Suppressor macrophage (primary cell): Measurements from ENCODE around the gene LIPE.

Experiments
- DNase-seq, 4 experiments: peaks; one replicate each; pipeline ENCODE4 v3.0.0-alpha.2; 2020 to 2022

Gene LIPE

DNA sequence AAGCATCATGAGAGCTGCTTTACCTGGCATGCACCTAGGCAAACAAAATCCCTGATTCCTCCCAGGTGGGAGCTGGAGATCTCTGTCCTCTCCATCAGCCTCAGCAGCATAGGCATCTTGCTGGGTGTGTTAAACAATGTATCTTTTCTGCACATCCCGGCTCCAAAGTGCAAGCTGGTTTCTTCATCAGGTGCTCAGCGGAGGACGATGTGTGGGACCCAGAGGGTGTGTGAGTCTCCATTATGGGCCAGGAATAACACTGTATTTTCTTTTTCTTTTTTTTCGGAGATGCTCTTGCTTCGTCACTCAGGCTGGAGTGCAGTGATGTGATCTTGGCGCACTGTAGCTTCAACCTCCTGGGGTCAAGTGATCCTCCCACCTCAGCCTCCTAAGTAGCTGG lies 47.0 kb downstream of the LIPE start:
- DNase-seq, result no peak

DNA sequence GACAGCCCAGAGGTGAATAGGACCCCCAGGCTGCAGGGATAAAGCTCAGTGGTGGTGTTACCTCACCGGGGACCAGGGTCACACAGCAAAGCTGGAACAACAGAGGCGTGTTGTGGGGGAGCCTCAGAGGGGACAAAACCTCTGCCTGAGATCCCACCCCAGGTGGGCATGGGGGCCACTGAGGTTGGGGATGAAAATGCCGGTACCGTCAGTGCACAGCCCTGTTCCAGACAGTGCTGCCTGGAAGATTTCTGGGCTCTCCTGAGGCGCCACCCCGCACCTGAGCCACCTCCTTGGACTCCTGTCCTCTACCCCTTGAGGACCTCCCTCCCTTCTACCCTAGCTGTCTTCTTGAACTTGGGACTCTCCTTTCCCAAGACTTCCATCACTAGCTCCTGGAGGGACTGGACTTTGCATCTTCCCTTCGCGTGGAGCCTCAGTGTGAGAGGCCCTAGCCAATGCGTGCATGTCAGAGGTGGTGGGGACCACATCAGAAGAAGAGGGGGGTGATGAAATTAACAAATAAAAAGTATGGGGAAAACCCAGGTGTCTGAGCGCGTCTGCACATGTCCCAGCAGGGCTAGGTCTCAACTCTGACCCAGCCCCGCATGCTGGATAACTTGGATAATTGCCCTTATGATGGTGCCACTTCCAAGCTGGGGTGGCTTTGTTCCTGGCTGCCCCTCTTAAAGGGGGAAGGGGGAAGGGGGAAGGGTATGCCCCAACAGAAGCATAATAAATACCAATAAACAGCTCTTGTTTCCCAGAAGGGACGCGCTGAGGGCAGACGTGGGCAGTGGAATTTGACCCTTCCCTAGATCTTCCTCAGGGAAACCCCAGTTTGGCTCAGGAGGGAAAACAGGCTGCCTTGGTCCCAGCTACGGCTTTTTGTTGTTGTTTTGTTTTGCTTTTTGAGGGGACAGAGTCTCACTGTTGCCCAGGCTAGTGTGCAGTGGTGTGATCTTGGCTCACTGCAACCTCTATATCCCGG lies 48.7 kb downstream of the LIPE start:
- DNase-seq, result no peak

DNA sequence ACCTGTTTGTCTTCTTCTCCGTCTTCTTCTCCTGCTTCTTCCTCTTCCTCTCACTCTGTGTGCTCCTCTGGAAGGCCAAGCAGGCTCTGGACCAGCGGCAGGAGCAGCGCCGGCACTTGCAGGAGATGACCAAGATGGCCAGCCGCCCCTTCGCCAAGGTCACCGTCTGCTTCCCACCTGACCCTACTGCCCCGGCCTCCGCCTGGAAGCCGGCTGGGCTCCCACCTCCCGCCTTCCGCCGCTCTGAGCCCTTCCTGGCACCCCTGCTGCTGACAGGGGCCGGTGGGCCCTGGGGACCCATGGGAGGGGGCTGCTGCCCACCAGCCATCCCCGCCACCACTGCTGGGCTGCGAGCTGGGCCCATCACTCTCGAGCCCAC lies 51.0 kb downstream of the LIPE start:
- no peak for DNase-seq

DNA sequence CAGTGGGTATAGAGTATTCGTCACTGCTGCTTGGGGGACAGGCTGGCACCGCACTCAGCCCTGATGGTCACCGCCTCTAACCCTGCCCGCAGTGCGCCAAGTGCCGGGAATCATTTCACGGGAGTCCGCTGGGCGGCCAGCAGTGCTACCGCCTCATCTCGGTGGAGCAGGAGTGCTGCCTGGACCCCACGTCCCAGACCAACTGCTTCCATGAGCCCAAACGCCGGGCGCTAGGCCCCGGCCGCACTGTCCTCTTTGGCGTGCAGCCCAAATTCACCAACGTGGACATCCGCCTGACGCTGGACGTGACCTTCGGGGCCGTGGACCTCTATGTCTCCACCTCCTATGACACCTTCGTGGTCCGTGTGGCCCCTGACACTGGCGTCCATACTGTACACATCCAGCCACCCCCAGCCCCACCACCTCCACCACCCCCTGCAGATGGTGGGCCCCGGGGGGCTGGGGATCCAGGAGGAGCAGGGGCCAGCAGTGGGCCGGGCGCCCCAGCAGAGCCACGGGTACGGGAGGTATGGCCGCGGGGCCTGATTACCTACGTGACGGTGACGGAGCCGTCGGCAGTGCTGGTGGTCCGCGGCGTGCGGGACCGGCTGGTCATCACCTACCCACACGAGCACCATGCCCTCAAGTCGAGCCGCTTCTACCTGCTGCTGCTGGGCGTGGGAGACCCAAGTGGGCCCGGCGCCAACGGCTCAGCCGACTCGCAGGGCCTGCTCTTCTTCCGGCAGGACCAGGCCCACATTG lies 51.6 kb downstream of the LIPE start:
- DNase-seq, result no peak

GRCh38 chr19:42374826-42375376 lies 52.3 kb downstream of the LIPE start:
- DNase-seq, result no peak

DNA sequence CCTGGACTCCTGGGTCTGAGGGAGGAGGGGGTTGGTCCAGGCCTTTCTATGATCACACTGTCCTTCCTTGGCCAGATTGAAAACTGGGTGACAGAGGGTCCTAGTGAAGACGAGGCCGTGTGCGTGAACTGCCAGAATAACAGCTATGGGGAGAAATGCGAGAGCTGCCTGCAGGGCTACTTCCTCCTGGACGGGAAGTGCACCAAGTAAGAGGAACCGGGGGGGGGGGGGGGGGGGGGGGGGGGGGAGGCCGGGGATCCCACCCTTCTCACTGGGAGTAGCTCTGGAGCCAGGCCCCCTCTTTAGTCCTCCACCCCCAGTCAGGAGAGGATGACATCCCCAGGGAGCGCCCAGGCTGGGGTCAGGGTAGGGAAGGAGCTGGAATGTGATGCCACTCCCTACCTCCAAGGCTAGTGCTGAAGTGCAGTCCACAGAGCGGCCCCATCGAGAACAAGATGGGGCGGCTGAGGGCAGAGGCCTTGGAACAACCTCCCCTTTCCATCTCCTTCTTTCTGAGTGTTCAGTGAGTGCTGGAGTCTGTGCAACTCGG lies 56.5 kb downstream of the LIPE start:
- peak; percentile 10 to 53 (median 28) for DNase-seq

- peak in 1 of 4 experiments; percentile 4 for DNase-seq
Measured at GRCh38 chr19:42370068-42370520, 57.1 kb downstream of the LIPE start.

GRCh38 chr19:42369433-42370067 lies 57.6 kb downstream of the LIPE start:
- DNase-seq, result no peak

DNA sequence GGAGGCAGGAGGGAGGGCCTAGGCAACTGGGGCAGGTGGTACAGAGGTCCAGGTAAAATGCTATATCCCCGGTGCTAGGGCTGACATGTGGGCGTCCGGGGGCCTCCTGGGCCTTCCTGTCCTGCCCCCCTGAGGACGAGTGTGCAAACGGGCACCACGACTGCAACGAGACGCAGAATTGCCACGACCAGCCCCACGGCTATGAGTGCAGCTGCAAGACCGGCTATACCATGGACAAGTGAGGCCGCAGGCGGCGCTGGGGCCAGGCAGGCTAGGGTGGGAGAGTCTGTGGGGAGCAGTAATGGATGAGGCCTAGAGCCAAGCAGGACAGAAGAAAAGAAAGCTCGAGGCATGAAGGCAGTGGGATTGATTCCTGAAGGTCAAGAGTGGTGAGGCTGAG lies 58.4 kb downstream of the LIPE start:
- DNase-seq, result no peak

DNA sequence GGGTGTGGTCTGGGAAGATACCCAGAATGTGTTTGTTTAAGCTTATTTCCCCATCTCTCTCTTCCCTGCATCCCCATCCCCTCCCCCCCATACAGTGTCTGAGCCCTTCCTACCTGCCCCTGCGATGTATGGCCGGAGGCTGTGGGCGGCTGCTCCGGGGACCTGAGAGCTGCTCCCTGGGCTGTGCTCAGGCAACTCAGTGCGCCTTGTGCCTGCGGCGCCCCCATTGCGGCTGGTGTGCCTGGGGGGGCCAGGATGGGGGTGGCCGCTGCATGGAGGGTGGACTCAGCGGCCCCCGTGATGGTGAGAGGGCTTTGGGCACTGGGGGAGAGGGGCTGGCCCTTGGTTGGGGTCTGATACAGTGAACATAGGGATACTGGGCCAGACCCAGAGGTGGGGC lies 58.8 kb downstream of the LIPE start:
- DNase-seq, result no peak

DNA sequence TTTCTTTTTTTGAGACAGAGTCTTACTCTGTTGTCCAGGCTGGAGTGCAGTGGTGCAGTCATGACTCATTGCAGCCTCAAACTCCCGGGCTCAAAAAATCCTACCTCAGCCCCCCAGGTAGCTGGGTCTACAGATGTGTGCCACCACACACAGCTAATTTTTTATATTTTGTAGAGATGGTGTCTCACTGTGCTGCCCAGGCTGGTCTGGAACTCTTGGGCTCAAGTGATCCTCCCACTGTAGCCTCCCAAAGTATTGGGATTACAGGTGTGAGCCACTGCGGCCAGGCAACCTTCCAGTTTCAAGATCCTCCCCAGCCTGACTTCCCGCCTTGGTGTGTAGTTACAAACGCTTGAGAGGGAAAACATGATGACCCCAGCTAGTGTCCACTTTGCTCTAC lies 59.3 kb downstream of the LIPE start:
- DNase-seq, result no peak

DNA sequence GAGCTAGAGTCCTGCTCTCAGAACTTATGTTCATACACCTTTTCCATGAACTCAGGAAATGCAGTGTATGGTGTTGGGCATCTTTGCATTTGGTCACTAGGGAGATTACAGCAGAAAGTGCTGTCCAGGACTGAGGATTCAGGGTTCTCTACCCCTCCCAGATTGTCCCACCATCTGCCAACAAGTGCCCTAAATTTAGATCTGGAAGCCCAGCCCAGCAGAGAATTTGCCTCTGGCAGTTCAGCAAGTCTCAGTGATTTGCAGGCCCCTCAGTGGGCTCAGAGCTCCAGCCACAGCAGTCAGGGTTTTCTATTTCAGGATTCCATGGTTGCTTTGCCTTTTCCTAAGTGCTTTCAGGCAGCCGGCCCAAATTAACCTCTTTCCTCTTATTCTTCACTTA lies 60.5 kb downstream of the LIPE start:
- no peak for DNase-seq

- peak; percentile 46 to 79 (median 67) for DNase-seq
Measured at GRCh38 chr19:42363614-42364346, 63.4 kb downstream of the LIPE start.

GRCh38 chr19:42362891-42363440 lies 64.2 kb downstream of the LIPE start:
- DNase-seq, result no peak

GRCh38 chr19:42362342-42362741 lies 64.8 kb downstream of the LIPE start:
- no peak for DNase-seq

GRCh38 chr19:42361545-42361910 lies 65.7 kb downstream of the LIPE start:
- no peak for DNase-seq

DNA sequence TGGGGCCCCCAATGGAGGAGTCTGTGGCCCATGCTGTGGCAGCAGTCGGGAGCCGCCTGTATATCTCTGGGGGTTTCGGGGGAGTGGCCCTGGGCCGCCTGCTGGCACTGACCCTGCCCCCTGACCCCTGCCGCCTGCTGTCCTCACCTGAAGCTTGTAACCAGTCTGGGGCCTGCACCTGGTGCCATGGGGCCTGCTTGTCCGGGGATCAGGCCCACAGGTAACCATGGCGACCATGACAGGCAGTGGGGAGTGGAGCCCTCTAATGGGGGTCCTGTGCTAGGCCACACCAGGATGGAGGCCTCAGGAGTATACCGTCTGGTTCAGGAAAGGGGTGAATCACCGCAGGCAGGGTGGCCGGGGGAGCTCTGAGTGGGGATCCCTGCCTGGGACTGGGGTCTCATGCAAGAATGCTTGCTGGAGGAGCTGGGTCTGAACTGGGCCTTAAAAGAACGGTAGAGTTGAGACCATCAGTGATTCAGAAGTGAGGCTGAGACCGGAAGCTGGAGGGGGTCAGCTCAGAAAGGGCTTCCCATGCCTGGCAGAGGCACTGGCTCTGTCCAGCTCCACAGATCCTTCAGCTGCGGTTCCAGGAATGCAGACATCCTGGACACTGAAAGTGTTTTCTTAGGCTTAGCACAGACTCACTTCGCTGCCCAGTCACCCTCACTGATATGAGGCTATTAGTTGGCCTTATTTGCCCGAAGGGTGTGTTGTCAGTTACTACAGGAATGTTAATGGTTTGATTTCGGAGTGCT lies 66.2 kb downstream of the LIPE start:
- DNase-seq, result no peak

DNA sequence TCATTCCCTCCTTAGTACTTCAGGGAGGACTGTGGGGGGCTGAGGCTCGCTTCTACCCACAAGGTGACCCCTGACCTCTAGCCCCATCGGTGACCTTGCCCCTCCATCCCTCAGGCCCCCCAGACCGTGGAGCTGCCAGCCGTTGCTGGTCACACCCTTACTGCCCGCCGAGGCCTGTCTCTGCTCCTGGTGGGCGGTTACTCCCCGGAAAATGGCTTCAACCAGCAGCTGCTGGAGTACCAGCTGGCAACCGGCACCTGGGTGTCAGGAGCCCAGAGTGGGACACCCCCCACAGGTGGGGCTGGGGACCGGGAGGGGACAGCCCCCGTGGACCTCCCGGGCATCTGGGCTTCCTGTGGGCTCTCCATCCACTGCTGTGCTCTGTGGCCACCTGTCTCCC lies 69.9 kb downstream of the LIPE start:
- DNase-seq, result no peak

DNA sequence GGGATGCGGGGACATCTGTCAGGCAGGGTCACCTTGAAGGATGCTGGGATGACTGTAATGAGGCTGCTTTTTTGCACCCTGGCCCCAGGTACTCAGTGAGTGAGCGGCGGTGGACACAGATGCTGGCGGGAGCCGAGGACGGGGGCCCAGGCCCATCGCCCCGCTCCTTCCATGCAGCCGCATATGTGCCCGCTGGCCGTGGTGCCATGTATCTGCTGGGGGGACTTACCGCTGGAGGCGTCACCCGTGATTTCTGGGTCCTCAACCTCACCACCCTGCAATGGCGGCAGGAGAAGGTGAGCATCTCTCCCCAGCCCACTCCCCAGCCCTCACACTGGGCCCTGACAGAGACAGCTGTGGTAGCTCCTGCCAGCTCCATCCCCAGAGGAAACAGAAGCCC lies 70.5 kb downstream of the LIPE start:
- DNase-seq, result no peak

- no peak for DNase-seq
Measured at GRCh38 chr19:42355896-42356295, 71.3 kb downstream of the LIPE start.
